Lung (tissue), 12 donors: ENCODE measurements around the gene NGFR. TPM values are rescaled to one million over a fixed set of nuclear protein-coding genes. Genes with fewer than 3 reads are reported as not detected.

Experiments used
- ATAC-seq: fragments of 200-7000 bp; cut with Tn5 transposase; one replicate; pipeline ENCODE4 v1.9.1; 2020; ENCODE audit warnings: moderate number of reproducible peaks; ENCODE audit not compliant: insufficient read depth, low FRiP score
- DNase-seq, 3 donors: peaks; one replicate each; pipeline ENCODE4 v3.0.0-alpha.2; 2013 to 2017
- H3K27ac ChIP-seq, 2 donors: one replicate each; pipeline ENCODE4 v1.5.1; 2013; ENCODE audit warnings: mild to moderate bottlenecking in 2 of 2, moderate library complexity in 2 of 2, control low read depth in 1 of 2, inconsistent platforms in 1 of 2, low read depth in 1 of 2, low read length in 1 of 2
- H3K27me3 ChIP-seq, 3 donors: one replicate each; pipeline ENCODE4 v1.5.1; 2013; ENCODE audit warnings: low read length in 2 of 3; ENCODE audit not compliant: control insufficient read depth in 3 of 3, insufficient read depth in 3 of 3
- H3K36me3 ChIP-seq, 4 donors: one replicate each; pipeline ENCODE4 v1.5.1; 2013; ENCODE audit warnings: low read length in 4 of 4, mild to moderate bottlenecking in 1 of 4, moderate library complexity in 1 of 4; ENCODE audit not compliant: control insufficient read depth in 4 of 4, insufficient read depth in 4 of 4
- H3K4me1 ChIP-seq, 5 donors: one replicate each; pipeline ENCODE4 v1.5.1; 2013; ENCODE audit warnings: low read length in 5 of 5, mild to moderate bottlenecking in 2 of 5, moderate library complexity in 1 of 5; ENCODE audit not compliant: control insufficient read depth in 5 of 5, insufficient read depth in 5 of 5
- H3K4me3 ChIP-seq: one replicate; pipeline ENCODE4 v1.5.1; 2013; ENCODE audit warnings: mild to moderate bottlenecking, control low read depth, moderate library complexity
- H3K9ac ChIP-seq, 2 donors: one replicate each; pipeline ENCODE4 v1.5.1; 2013; ENCODE audit warnings: low read length in 2 of 2, control low read depth in 1 of 2; ENCODE audit not compliant: insufficient read depth in 1 of 2
- H3K9me3 ChIP-seq, 4 donors: one replicate each; pipeline ENCODE4 v1.5.1; 2013; ENCODE audit warnings: low read length in 3 of 4, mild to moderate bottlenecking in 1 of 4, moderate library complexity in 1 of 4; ENCODE audit not compliant: control insufficient read depth in 4 of 4, insufficient read depth in 3 of 4
- CTCF ChIP-seq: IDR thresholded peaks from 2 replicates; pipeline ENCODE4 v1.5.1; 2012; ENCODE audit warnings: mild to moderate bottlenecking; ENCODE audit errors: control extremely low read depth, extremely low read depth
- WGBS, 2 donors: extraction: QIAGEN DNeasy Blood & Tissue Kit; methylation state at CpG; one replicate each; pipeline ENCODE4 v1.1.7; 2013; 5-methylcytosine and 5-hydroxymethylcytosine counted together
- polyA plus RNA-seq, 2 donors: library from polyadenylated mRNA; stranded (reverse); fragments of 200-250 nt; gene quantifications; one replicate each; pipeline ENCODE4 v1.2.1, GENCODE V29; 2013
- total RNA-seq, 2 donors: library from RNA; depleted of rRNA in 1 of 2; stranded (reverse); fragments of >200 nt in 1 of 2; gene quantifications; one replicate each; pipeline ENCODE4 v1.2.1, GENCODE V29; 2014 to 2021
- donor health status: control.
- donor health status: control.
- donor health status: Bipolar disorder and iron deficiency.
- donor health status: healthy.
- donor health status: DM: yes; HTN: yes; CAD: no.

Gene NGFR
- total and polyA plus RNA-seq, 4 donors = 1.3 to 4.9 (median 3.2) TPM

- DNase-seq (no peak), ATAC-seq (no peak)
- Histone ChIP-seq H3K27ac (no peak overlapping the region), H3K9ac (no peak overlapping the region), H3K27me3 (no peaks in the 10 kb centered on the region), H3K4me3 (no peak overlapping the region), H3K4me1 (peaks cover 0 to 22% (median 4%) of the 10 kb centered on the region in 5 donors), H3K36me3 (no peaks in the 10 kb centered on the region), H3K9me3 (no peaks in the 10 kb centered on the region)
- TF ChIP-seq CTCF = no peak
- WGBS, 2 donors = 75 to 76% methylated on average over 5 of the region's 5 CpGs
Observed at GRCh38 chr17:49454050-49454449, 41.0 kb upstream of the NGFR start.

GRCh38 chr17:49455272-49455861, 39.7 kb upstream of the NGFR start:
- Histone ChIP-seq H3K27ac (no peak overlapping the region), H3K27me3 (peaks cover 0 to 6% (median 0%) of the 10 kb centered on the region in 3 donors), H3K9ac (no peak overlapping the region), H3K4me1 (peaks cover 0 to 25% (median 4%) of the 10 kb centered on the region in 5 donors), H3K4me3 (no peak overlapping the region), H3K36me3 (no peaks in the 10 kb centered on the region), H3K9me3 (no peaks in the 10 kb centered on the region)
- TF ChIP-seq CTCF = no peak
- DNase-seq (peak; percentile 74 to 83 (median 77)), ATAC-seq (no peak)
- WGBS, 2 donors = 61 to 73% methylated on average over 9 of the region's 9 CpGs

DNA sequence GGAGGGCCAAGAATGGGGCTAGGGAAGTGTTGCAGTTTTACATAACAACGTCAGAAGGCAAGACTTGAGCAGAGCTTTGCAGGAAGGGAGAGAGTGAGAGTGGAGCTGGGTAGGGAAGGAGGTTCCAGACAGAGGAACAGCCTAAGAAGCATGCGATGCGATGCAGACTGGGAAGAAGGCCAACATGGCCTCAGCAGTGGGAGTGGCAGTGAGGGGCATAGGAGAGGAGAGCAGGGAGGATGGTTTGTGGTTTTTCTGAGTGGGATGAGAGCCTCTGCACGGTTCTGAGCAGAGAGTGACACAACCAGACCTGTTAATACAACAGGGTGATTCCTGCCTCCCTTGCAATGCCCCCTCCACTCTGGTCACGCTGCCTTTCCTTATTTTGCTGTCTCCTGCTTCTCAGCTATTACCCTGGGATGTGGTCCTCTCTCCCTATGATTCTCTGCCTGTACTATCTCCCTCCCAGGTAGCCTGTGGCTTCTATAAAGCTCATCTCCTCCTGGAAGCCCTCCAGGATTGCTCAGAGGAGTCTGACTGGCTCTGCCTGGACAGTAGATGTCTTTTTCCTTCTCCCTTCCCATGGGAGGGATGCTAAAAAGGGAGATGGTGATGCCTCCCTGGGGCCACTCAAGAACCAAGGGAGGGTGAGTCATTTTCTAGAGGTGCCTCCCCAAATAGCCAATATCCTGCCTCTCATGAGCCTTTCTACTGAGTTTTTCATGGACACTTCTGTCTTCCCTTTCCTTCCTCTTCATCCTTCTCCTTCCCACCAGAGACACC, 38.7 kb upstream of the NGFR start:
- Histone ChIP-seq H3K27ac (no peak overlapping the region), H3K4me3 (no peak overlapping the region), H3K27me3 (peaks cover 0 to 6% (median 0%) of the 10 kb centered on the region in 3 donors), H3K9ac (no peak overlapping the region), H3K36me3 (no peaks in the 10 kb centered on the region), H3K9me3 (no peaks in the 10 kb centered on the region), H3K4me1 (peaks cover 0 to 25% (median 4%) of the 10 kb centered on the region in 5 donors)
- 19 to 20% methylated on average over 5 of the region's 5 CpGs for WGBS, 2 donors
- peak; percentile 77 to 91 (median 83) for DNase-seq
- no peak for ATAC-seq
- TF ChIP-seq CTCF = no peak
